ENCODE measurements around the gene DSC3.

DSC3 gene

GRCh38 chr18:30960661-30961060, 81.9 kb downstream of the DSC3 start:
- Histone ChIP-seq H3K4me2 (ENCODE audit: low read length) (no peak overlapping the region), H3K4me1 (ENCODE audit: control insufficient read depth in 1 of 2, insufficient read depth in 2 of 2, low read length in 2 of 2) (no peaks in the 10 kb centered on the region), H3K9me3 (ENCODE audit: insufficient read depth, low read depth, low read length) (no peaks in the 10 kb centered on the region), H2BK12ac (ENCODE audit: low read length) (no peak overlapping the region), H3K4me3 (ENCODE audit: low read depth, low read length) (no peak overlapping the region), H3K14ac (ENCODE audit: low read length) (no peak overlapping the region), H2BK120ac (ENCODE audit: insufficient read depth, low read length, poor library complexity) (no peak overlapping the region), H3K23ac (ENCODE audit: low read length) (no peak overlapping the region), H3K4ac (ENCODE audit: low read depth, low read length) (no peak overlapping the region), H2AK5ac (ENCODE audit: low read length) (no peak overlapping the region), H3K9ac (ENCODE audit: low read length) (no peak overlapping the region), H3K79me2 (ENCODE audit: control insufficient read depth, insufficient read depth, low read length, poor library complexity) (no peaks in the 10 kb centered on the region), H2BK5ac (ENCODE audit: low read depth, low read length, poor library complexity) (no peak overlapping the region), H3K79me1 (ENCODE audit: low read length) (no peaks in the 10 kb centered on the region), H4K8ac (ENCODE audit: low read depth, low read length) (no peak overlapping the region), H3K18ac (ENCODE audit: low read length) (no peak overlapping the region), H3K27me3 (ENCODE audit: insufficient read depth, low read length) (no peaks in the 10 kb centered on the region), H3K27ac (ENCODE audit: low read depth, low read length) (no peak overlapping the region), H3K36me3 (ENCODE audit: control insufficient read depth in 1 of 2, insufficient read depth in 2 of 2, low read length in 2 of 2) (no peaks in the 10 kb centered on the region), H4K12ac (ENCODE audit: low read depth, low read length) (no peak overlapping the region), H2AFZ (ENCODE audit: insufficient read depth, low read length, poor library complexity) (no peak overlapping the region), H4K91ac (ENCODE audit: low read depth, low read length) (no peak overlapping the region)
- no peak for DNase-seq
- no CpG with 5 or more reads among the region's 6 CpGs for WGBS (ENCODE audit: extremely low coverage, insufficient coverage, insufficient read length)

- no CpG with 5 or more reads among the region's 2 CpGs for WGBS (ENCODE audit: extremely low coverage, insufficient coverage, insufficient read length)
These were observed 85.5 kb downstream of the DSC3 start for GRCh38 chr18:30957066-30957465.

GRCh38 chr18:30954262-30954661, 88.3 kb downstream of the DSC3 start:
- no peak overlapping the region for H3K27ac ChIP-seq (ENCODE audit: low read depth, low read length)
- H2AK5ac ChIP-seq (ENCODE audit: low read length) = no peak overlapping the region
- H3K4me1 ChIP-seq (ENCODE audit: control insufficient read depth in 1 of 2, insufficient read depth in 2 of 2, low read length in 2 of 2) = no peaks in the 10 kb centered on the region
- WGBS (ENCODE audit: extremely low coverage, insufficient coverage, insufficient read length) = no CpG with 5 or more reads among the region's 3 CpGs
- H3K4me2 ChIP-seq (ENCODE audit: low read length) = no peak overlapping the region
- H3K23ac ChIP-seq (ENCODE audit: low read length) = no peak overlapping the region
- H4K12ac ChIP-seq (ENCODE audit: low read depth, low read length) = no peak overlapping the region
- no peak overlapping the region for H2AFZ ChIP-seq (ENCODE audit: insufficient read depth, low read length, poor library complexity)
- H3K4ac ChIP-seq (ENCODE audit: low read depth, low read length) = no peak overlapping the region
- H3K4me3 ChIP-seq (ENCODE audit: low read depth, low read length) = no peak overlapping the region
- no peaks in the 10 kb centered on the region for H3K27me3 ChIP-seq (ENCODE audit: insufficient read depth, low read length)
- H3K18ac ChIP-seq (ENCODE audit: low read length) = no peak overlapping the region
- no peak overlapping the region for H2BK5ac ChIP-seq (ENCODE audit: low read depth, low read length, poor library complexity)
- no peak overlapping the region for H2BK12ac ChIP-seq (ENCODE audit: low read length)
- no peaks in the 10 kb centered on the region for H3K79me2 ChIP-seq (ENCODE audit: control insufficient read depth, insufficient read depth, low read length, poor library complexity)
- H2BK120ac ChIP-seq (ENCODE audit: insufficient read depth, low read length, poor library complexity) = no peak overlapping the region
- H3K36me3 ChIP-seq (ENCODE audit: control insufficient read depth in 1 of 2, insufficient read depth in 2 of 2, low read length in 2 of 2) = no peaks in the 10 kb centered on the region
- H3K9ac ChIP-seq (ENCODE audit: low read length) = no peak overlapping the region
- no peak overlapping the region for H4K91ac ChIP-seq (ENCODE audit: low read depth, low read length)
- no peak for DNase-seq
- no peaks in the 10 kb centered on the region for H3K79me1 ChIP-seq (ENCODE audit: low read length)
- H3K9me3 ChIP-seq (ENCODE audit: insufficient read depth, low read depth, low read length) = no peaks in the 10 kb centered on the region
- no peak overlapping the region for H4K8ac ChIP-seq (ENCODE audit: low read depth, low read length)
- no peak overlapping the region for H3K14ac ChIP-seq (ENCODE audit: low read length)

More at GRCh38 chr18:30957066-30957465, 85.5 kb downstream of the DSC3 start:
- no peak overlapping the region for H4K91ac ChIP-seq (ENCODE audit: low read depth, low read length)
- H3K79me2 ChIP-seq (ENCODE audit: control insufficient read depth, insufficient read depth, low read length, poor library complexity) = no peaks in the 10 kb centered on the region
- H4K12ac ChIP-seq (ENCODE audit: low read depth, low read length) = no peak overlapping the region
- H3K4ac ChIP-seq (ENCODE audit: low read depth, low read length) = no peak overlapping the region
- H3K14ac ChIP-seq (ENCODE audit: low read length) = no peak overlapping the region
- H2AFZ ChIP-seq (ENCODE audit: insufficient read depth, low read length, poor library complexity) = no peak overlapping the region
- H3K23ac ChIP-seq (ENCODE audit: low read length) = no peak overlapping the region
- no peaks in the 10 kb centered on the region for H3K9me3 ChIP-seq (ENCODE audit: insufficient read depth, low read depth, low read length)
- H3K4me3 ChIP-seq (ENCODE audit: low read depth, low read length) = no peak overlapping the region
- peak; percentile 77 to 92 for DNase-seq
- no peak overlapping the region for H4K8ac ChIP-seq (ENCODE audit: low read depth, low read length)
- H2AK5ac ChIP-seq (ENCODE audit: low read length) = no peak overlapping the region
- no peak overlapping the region for H3K27ac ChIP-seq (ENCODE audit: low read depth, low read length)
- H3K9ac ChIP-seq (ENCODE audit: low read length) = no peak overlapping the region
- H3K4me2 ChIP-seq (ENCODE audit: low read length) = no peak overlapping the region
- no peak overlapping the region for H2BK5ac ChIP-seq (ENCODE audit: low read depth, low read length, poor library complexity)
- H3K79me1 ChIP-seq (ENCODE audit: low read length) = no peaks in the 10 kb centered on the region
- H3K4me1 ChIP-seq (ENCODE audit: control insufficient read depth in 1 of 2, insufficient read depth in 2 of 2, low read length in 2 of 2) = no peaks in the 10 kb centered on the region
- no peak overlapping the region for H3K18ac ChIP-seq (ENCODE audit: low read length)
- no peaks in the 10 kb centered on the region for H3K27me3 ChIP-seq (ENCODE audit: insufficient read depth, low read length)
- no peak overlapping the region for H2BK12ac ChIP-seq (ENCODE audit: low read length)
- no peaks in the 10 kb centered on the region for H3K36me3 ChIP-seq (ENCODE audit: control insufficient read depth in 1 of 2, insufficient read depth in 2 of 2, low read length in 2 of 2)
- H2BK120ac ChIP-seq (ENCODE audit: insufficient read depth, low read length, poor library complexity) = no peak overlapping the region

GRCh38 chr18:30945761-30946160, 96.8 kb downstream of the DSC3 start:
- Histone ChIP-seq H4K8ac (ENCODE audit: low read depth, low read length) (no peak overlapping the region), H2BK5ac (ENCODE audit: low read depth, low read length, poor library complexity) (no peak overlapping the region), H2AFZ (ENCODE audit: insufficient read depth, low read length, poor library complexity) (no peak overlapping the region), H3K79me2 (ENCODE audit: control insufficient read depth, insufficient read depth, low read length, poor library complexity) (no peaks in the 10 kb centered on the region), H3K79me1 (ENCODE audit: low read length) (no peaks in the 10 kb centered on the region), H3K27ac (ENCODE audit: low read depth, low read length) (no peak overlapping the region), H3K18ac (ENCODE audit: low read length) (no peak overlapping the region), H4K12ac (ENCODE audit: low read depth, low read length) (no peak overlapping the region), H3K9ac (ENCODE audit: low read length) (no peak overlapping the region), H3K9me3 (ENCODE audit: insufficient read depth, low read depth, low read length) (peaks cover 4% of the 10 kb centered on the region), H3K4me1 (ENCODE audit: control insufficient read depth in 1 of 2, insufficient read depth in 2 of 2, low read length in 2 of 2) (no peaks in the 10 kb centered on the region), H3K4me2 (ENCODE audit: low read length) (no peak overlapping the region), H3K23ac (ENCODE audit: low read length) (no peak overlapping the region), H2BK120ac (ENCODE audit: insufficient read depth, low read length, poor library complexity) (no peak overlapping the region), H3K27me3 (ENCODE audit: insufficient read depth, low read length) (no peaks in the 10 kb centered on the region), H2BK12ac (ENCODE audit: low read length) (no peak overlapping the region), H4K91ac (ENCODE audit: low read depth, low read length) (no peak overlapping the region), H3K4ac (ENCODE audit: low read depth, low read length) (no peak overlapping the region), H3K14ac (ENCODE audit: low read length) (no peak overlapping the region), H3K36me3 (ENCODE audit: control insufficient read depth in 1 of 2, insufficient read depth in 2 of 2, low read length in 2 of 2) (no peaks in the 10 kb centered on the region), H3K4me3 (ENCODE audit: low read depth, low read length) (no peak overlapping the region), H2AK5ac (ENCODE audit: low read length) (no peak overlapping the region)
- WGBS (ENCODE audit: extremely low coverage, insufficient coverage, insufficient read length) = no CpG with 5 or more reads among the region's 8 CpGs
- DNase-seq = no peak

All from trophoblast cell (in vitro differentiated cells and primary cell).